K562 (cell line): Measurements from ENCODE around the gene PIP5K1B. TPM values are rescaled to one million over a fixed set of nuclear protein-coding genes. Genes with fewer than 3 reads are reported as not detected.

Experiments
- ATAC-seq: fragments of 200-7000 bp; cut with Tn5 transposase; 3 replicates; pipeline ENCODE4 v1.9.1; 2020; ENCODE audit warnings: moderate library complexity
- BruUV-seq: library from RNA; stranded (reverse); fragments of 400-500 nt; replicated peaks from 2 replicates; lab custom pipeline; 2021; lab: Mats Ljungman, UMichigan
- CTCF ChIA-PET: fragments of 300-600 bp; formaldehyde crosslinking; extraction: SDS; loops from one replicate; lab custom pipeline; 2021; ENCODE audit warnings: low intra/inter-chr PET ratio; lab: Yijun Ruan, JAX
- POLR2A ChIA-PET: fragments of 300-600, 350-650 bp; sonication (Branson Sonifier 250); formaldehyde crosslinking; extraction: SDS; loops from one replicate; lab custom pipeline; 2021; ENCODE audit warnings: antibody characterized with exemption, inconsistent platforms; lab: Yijun Ruan, JAX
- DNase-seq, 4 experiments: peaks; one replicate each; pipeline versions ENCODE4 v3.0.0 to v3.0.0-alpha.2; 2011 to 2018; ENCODE audit warnings: low spot score in 3 of 4, mixed read lengths in 3 of 4; ENCODE audit errors: extremely low read depth in 1 of 4
- FAIRE-seq: peaks from 2 replicates; lab custom pipeline; 2011; peaks lifted over from hg19 to GRCh38; lab: Jason Lieb, UNC
- H2AFZ ChIP-seq: 2 replicates; pipeline ENCODE4 v1.6.0; 2011; ENCODE audit warnings: low read depth, low read length, control low read depth, inconsistent platforms
- H3K27ac ChIP-seq: fragments of 200-600 bp; 3 replicates; pipeline ENCODE4 v1.8.0; 2011; ENCODE audit warnings: low read depth, mild to moderate bottlenecking, control low read depth, inconsistent platforms, low read length, moderate library complexity, mixed read lengths; ENCODE audit errors: extremely low read depth
- H3K27me3 ChIP-seq, 2 experiments: fragments of 300-600 bp in 1 of 2; 2 replicates in 1 of 2; 3 replicates in 1 of 2; pipeline versions ENCODE4 v1.6.0 to v1.8.0; 2011; ENCODE audit warnings: inconsistent platforms in 2 of 2, low read length in 2 of 2, mild to moderate bottlenecking in 1 of 2, mixed read lengths in 1 of 2, moderate library complexity in 1 of 2; ENCODE audit not compliant: control insufficient read depth in 2 of 2, insufficient read depth in 2 of 2
- H3K36me3 ChIP-seq: fragments of 300-600 bp; 3 replicates; pipeline ENCODE4 v1.8.0; 2011; ENCODE audit warnings: mild to moderate bottlenecking, low read length, inconsistent platforms; ENCODE audit not compliant: control insufficient read depth, insufficient read depth
- H3K4me1 ChIP-seq, 2 experiments: fragments of 200-600 bp in 1 of 2; replicated peaks in 1 of 2; 2 replicates in 1 of 2; 3 replicates in 1 of 2; pipeline versions ENCODE4 v1.5.1 to v1.8.0; 2011; ENCODE audit warnings: inconsistent platforms in 2 of 2, low read length in 2 of 2, mild to moderate bottlenecking in 1 of 2, mixed read lengths in 1 of 2, moderate library complexity in 1 of 2; ENCODE audit not compliant: control insufficient read depth in 2 of 2, insufficient read depth in 2 of 2
- H3K4me2 ChIP-seq: 2 replicates; pipeline ENCODE4 v1.6.1; 2011; ENCODE audit warnings: low read length, control low read depth, inconsistent platforms, mixed read lengths; ENCODE audit not compliant: insufficient read depth
- H3K4me3 ChIP-seq: fragments of 200-600 bp; sonication (generic), shearing (Covaris generic); 2 replicates; pipeline ENCODE4 v1.5.1; 2016; ENCODE audit warnings: control low read depth, inconsistent platforms
- H3K79me2 ChIP-seq: fragments of 200-600 bp; 3 replicates; pipeline ENCODE4 v1.8.0; 2011; ENCODE audit warnings: low read length, inconsistent platforms; ENCODE audit not compliant: control insufficient read depth, insufficient read depth
- H3K9ac ChIP-seq, 2 experiments: 2 replicates each; pipeline versions ENCODE4 v1.6.0 to v1.6.1; 2011; ENCODE audit warnings: low read depth in 2 of 2, low read length in 2 of 2, control low read depth in 1 of 2, inconsistent platforms in 1 of 2, mild to moderate bottlenecking in 1 of 2, mixed read lengths in 1 of 2; ENCODE audit not compliant: insufficient read depth in 1 of 2
- H3K9me1 ChIP-seq: one replicate; pipeline ENCODE4 v1.6.0; 2011; ENCODE audit warnings: inconsistent platforms, mild to moderate bottlenecking, low read length, moderate library complexity; ENCODE audit not compliant: control insufficient read depth, insufficient read depth
- H3K9me3 ChIP-seq: replicated peaks from 2 replicates; pipeline ENCODE4 v1.5.1; 2011; ENCODE audit warnings: low read depth, low read length, inconsistent platforms; ENCODE audit not compliant: control insufficient read depth, insufficient read depth
- H4K20me1 ChIP-seq: replicated peaks from 2 replicates; pipeline ENCODE4 v1.6.1; 2011; ENCODE audit warnings: low read length, inconsistent platforms, mixed read lengths; ENCODE audit not compliant: control insufficient read depth, insufficient read depth
- ILK ChIP-seq: fragments of 450-650 bp; IDR thresholded peaks from 2 replicates; pipeline ENCODE4 v1.6.1; 2016; ENCODE audit warnings: missing genetic modification characterization, low read depth, mild to moderate bottlenecking, missing compliant biosample characterization, moderate library complexity, borderline replicate concordance
- MAZ ChIP-seq, 2 experiments: fragments of 450-650 bp in 1 of 2; sonication (generic) in 1 of 2; formaldehyde crosslinking; IDR thresholded peaks in 1 of 2; conservative IDR thresholded peaks in 1 of 2; 2 replicates each; pipeline versions ENCODE4 v1.4.0 to v1.5.0; 2020; ENCODE audit warnings: mild to moderate bottlenecking in 1 of 2, missing genetic modification reagents in 1 of 2
- SMAD1 ChIP-seq: fragments of 150-350 bp; IDR thresholded peaks from 2 replicates; pipeline ENCODE4 v1.6.1; 2014; ENCODE audit warnings: low read length, low read depth; ENCODE audit not compliant: partially characterized antibody
- U2AF2 ChIP-seq: fragments of 200-400 bp; formaldehyde crosslinking; optimal IDR thresholded peaks from 2 replicates; pipeline ENCODE3; 2017; ENCODE audit warnings: low read depth, mild to moderate bottlenecking, low read length
- ZNF217 ChIP-seq: sonication (generic); formaldehyde crosslinking; IDR thresholded peaks from 2 replicates; pipeline ENCODE4 v1.8.0; 2022; ENCODE audit warnings: mild to moderate bottlenecking, missing genetic modification reagents
- ZNF518B ChIP-seq: fragments of 250-450 bp; sonication (Bioruptor Pico); IDR thresholded peaks from 2 replicates; pipeline ENCODE4 v1.5.0; 2021; ENCODE audit warnings: mild to moderate bottlenecking, moderate library complexity
- ZNF830 ChIP-seq: fragments of 250-450 bp; sonication (Bioruptor Pico); IDR thresholded peaks from 2 replicates; pipeline ENCODE4 v1.5.0; 2021; ENCODE audit warnings: mild to moderate bottlenecking
- WGBS: fragments of 100-300 bp; shearing (Covaris generic); methylation state at CpG from one replicate; pipeline ENCODE4 v1.1.6; 2016; ENCODE audit warnings: low coverage, mixed read lengths; ENCODE audit not compliant: insufficient coverage; ENCODE audit errors: missing lambda C conversion rate; 5-methylcytosine and 5-hydroxymethylcytosine counted together
- in situ Hi-C: fragments of 300-500 bp; cut with MboI; formaldehyde crosslinking; loops from 4 replicates; pipeline ENCODE4 v1.15.0; 2018; ENCODE audit warnings: inconsistent platforms, mixed read lengths
- intact Hi-C: fragments of 100-400 bp; cut with micrococcal nuclease; formaldehyde crosslinking; loops from 2 replicates; pipeline ENCODE4 v1.14.2; 2022
- polyA plus RNA-seq, 8 experiments: library from polyadenylated mRNA; depleted of rRNA in 4 of 8; stranded (reverse) in 5 of 8; unstranded in 3 of 8; fragments of >200 nt; fragmentation: Nextera tagmentation in 2 of 8; fragmentation: Illumina TruSeq in 1 of 8; extraction: Ambion mirVana in 2 of 8; extraction: Trizol in 1 of 8; gene quantifications; 2 replicates each; pipeline versions ENCODE4 v1.2.1 to v1.2.3, GENCODE V29; 2011 to 2014; ENCODE audit warnings: inconsistent platforms in 1 of 8, missing spikeins in 1 of 8
- total RNA-seq, 7 experiments: library from RNA; depleted of rRNA in 6 of 7; stranded (reverse); fragments of >200 nt in 6 of 7; fragmentation: Illumina TruSeq in 2 of 7; extraction: Trizol in 2 of 7; gene quantifications; 2 replicates each; pipeline versions ENCODE4 v1.2.1 to v1.2.3, GENCODE V29; 2011 to 2021; ENCODE audit warnings: low replicate concordance in 1 of 7
- TF ChIP-seq, protein P1 (sequence below): sonication (generic); formaldehyde crosslinking; IDR thresholded peaks from 2 replicates; pipeline ENCODE4 v1.8.1; 2023; ENCODE audit warnings: mild to moderate bottlenecking, missing genetic modification reagents
- TF ChIP-seq, protein P2 (sequence below): IDR thresholded peaks from 2 replicates; pipeline ENCODE4 v1.6.1; 2014; ENCODE audit warnings: antibody characterized with exemption

PIP5K1B gene
- total and polyA plus RNA-seq, 9 of the 15 experiments (the other 6 are each of a cell fraction or from before 2014, with no cell fraction given), result 3.1 to 12.9 (median 7.4) TPM

DNA sequence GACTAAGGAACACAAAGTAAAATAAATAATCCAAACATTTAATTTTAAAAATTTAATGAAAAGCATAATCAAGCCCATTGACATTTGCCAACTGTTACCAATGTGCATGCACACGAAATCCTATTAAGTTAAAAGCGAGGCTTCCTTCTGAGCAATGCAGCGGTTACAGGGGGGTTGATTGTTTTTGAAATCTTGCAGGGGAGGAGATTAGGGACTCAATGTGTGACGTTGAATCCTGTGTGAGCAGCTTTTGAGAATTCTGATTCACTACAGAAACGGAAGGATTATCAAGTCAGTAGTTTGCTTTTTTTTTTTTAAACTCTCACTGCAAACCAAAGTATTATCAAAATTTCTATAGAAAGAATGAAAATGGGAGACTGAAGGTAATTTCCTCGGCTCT lies 199.4 kb downstream of the PIP5K1B start:
- no peaks in the 10 kb centered on the region for H3K9me3 ChIP-seq
- no peak overlapping the region for H3K27ac ChIP-seq
- H3K4me2 ChIP-seq, result no peak overlapping the region
- TF ChIP-seq, protein P1, sequence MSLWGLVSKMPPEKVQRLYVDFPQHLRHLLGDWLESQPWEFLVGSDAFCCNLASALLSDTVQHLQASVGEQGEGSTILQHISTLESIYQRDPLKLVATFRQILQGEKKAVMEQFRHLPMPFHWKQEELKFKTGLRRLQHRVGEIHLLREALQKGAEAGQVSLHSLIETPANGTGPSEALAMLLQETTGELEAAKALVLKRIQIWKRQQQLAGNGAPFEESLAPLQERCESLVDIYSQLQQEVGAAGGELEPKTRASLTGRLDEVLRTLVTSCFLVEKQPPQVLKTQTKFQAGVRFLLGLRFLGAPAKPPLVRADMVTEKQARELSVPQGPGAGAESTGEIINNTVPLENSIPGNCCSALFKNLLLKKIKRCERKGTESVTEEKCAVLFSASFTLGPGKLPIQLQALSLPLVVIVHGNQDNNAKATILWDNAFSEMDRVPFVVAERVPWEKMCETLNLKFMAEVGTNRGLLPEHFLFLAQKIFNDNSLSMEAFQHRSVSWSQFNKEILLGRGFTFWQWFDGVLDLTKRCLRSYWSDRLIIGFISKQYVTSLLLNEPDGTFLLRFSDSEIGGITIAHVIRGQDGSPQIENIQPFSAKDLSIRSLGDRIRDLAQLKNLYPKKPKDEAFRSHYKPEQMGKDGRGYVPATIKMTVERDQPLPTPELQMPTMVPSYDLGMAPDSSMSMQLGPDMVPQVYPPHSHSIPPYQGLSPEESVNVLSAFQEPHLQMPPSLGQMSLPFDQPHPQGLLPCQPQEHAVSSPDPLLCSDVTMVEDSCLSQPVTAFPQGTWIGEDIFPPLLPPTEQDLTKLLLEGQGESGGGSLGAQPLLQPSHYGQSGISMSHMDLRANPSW, result no peak
- TF ChIP-seq ZNF518B (CRISPR knock-in tag) (no peak), MAZ (CRISPR knock-in tag; conservative IDR thresholded peaks at IDR 0.05 in 1 of 2, IDR thresholded peaks at IDR 0.05 in 1 of 2) (no peak), ZNF217 (no peak), SMAD1 (no peak), ILK (tag) (no peak), ZNF830 (CRISPR knock-in tag) (no peak), U2AF2 (no peak)
- TF ChIP-seq, protein P2, sequence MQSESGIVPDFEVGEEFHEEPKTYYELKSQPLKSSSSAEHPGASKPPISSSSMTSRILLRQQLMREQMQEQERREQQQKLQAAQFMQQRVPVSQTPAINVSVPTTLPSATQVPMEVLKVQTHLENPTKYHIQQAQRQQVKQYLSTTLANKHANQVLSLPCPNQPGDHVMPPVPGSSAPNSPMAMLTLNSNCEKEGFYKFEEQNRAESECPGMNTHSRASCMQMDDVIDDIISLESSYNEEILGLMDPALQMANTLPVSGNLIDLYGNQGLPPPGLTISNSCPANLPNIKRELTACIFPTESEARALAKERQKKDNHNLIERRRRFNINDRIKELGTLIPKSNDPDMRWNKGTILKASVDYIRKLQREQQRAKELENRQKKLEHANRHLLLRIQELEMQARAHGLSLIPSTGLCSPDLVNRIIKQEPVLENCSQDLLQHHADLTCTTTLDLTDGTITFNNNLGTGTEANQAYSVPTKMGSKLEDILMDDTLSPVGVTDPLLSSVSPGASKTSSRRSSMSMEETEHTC, result no peak
- in situ Hi-C loops, result no loop called here
- 43% methylated on average over 5 of the region's 6 CpGs for WGBS
- H4K20me1 ChIP-seq, result no peaks in the 10 kb centered on the region
- H2AFZ ChIP-seq, result no peak overlapping the region
- ChIA-PET CTCF (no interaction called here), POLR2A (no interaction called here)
- no peak overlapping the region for H3K9ac ChIP-seq
- ATAC-seq (no peak), FAIRE-seq (no peak), DNase-seq (no peak)
- no peaks in the 10 kb centered on the region for H3K27me3 ChIP-seq
- no peaks in the 10 kb centered on the region for H3K36me3 ChIP-seq
- H3K4me3 ChIP-seq, result no peak overlapping the region
- no peaks in the 10 kb centered on the region for H3K4me1 ChIP-seq
- no peaks in the 10 kb centered on the region for H3K9me1 ChIP-seq
- BruUV-seq, result no TSS peak
- intact Hi-C loops, result no loop called here
- no peaks in the 10 kb centered on the region for H3K79me2 ChIP-seq
